Left ventricle myocardium superior (tissue), 1 donor: ENCODE data around the gene ERFE. TPM values are rescaled to one million over a fixed set of nuclear protein-coding genes. Genes with fewer than 3 reads are reported as not detected.

ENCODE experiments used
- ATAC-seq: fragments of 200-7000 bp; cut with Tn5 transposase; one replicate; pipeline ENCODE4 v1.9.1; 2020; ENCODE audit warnings: mild to moderate bottlenecking, moderate library complexity
- DNase-seq: peaks from one replicate; pipeline ENCODE4 v3.0.0-alpha.2; 2020
- intact Hi-C: fragments of 100-400 bp; cut with micrococcal nuclease; formaldehyde crosslinking; loops from one replicate; pipeline ENCODE4 v1.11.0; 2022
- total RNA-seq: library from RNA; stranded (reverse); fragmentation: NEBNext Ultra II Directional; extraction: Animal tissue kit (Norgen Biotek cat#: 25700); gene quantifications from one replicate; pipeline ENCODE4 v1.2.1, GENCODE V29; 2021
- donor health status: DM: no; HTN: yes; CAD: no; lungs with severe emphysema.

The ERFE gene
- total RNA-seq, 1 donor from 2014 or later = not detected

DNA sequence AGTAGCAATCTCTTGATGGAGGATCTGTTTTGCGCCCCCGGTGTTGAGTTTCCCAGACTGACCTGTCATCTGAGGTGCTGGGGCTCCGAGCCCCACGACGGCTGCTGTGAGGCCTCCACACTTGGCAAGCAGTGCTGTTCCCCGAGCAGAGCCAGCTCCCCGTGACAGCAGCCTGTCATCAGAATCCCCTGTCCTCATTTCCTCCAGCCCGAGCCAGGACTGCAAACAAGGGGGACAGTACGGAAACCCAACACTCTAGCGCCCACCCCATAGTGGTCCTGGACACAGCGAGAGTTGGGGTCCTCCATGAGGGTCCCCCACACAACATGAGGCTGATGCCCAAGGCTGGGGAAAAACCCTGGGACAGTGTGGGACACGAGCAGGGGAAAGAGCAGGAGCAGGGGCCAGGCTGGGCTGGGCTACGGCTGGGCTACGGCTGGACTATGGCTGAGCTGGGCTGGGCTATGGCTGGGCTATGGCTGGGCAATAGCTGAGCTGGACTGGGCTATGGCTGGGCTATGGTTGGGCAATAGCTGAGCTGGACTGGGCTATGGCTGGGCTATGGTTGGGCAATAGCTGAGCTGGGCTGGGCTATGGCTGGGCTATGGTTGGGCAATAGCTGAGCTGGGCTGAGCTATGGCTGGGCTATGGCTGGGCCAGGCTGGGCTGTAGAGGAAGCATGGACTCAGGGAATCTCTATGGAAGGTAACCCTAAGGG, 21.8 kb upstream of the ERFE start:
- intact Hi-C loops = no loop called here
- peak; percentile 62 for DNase-seq
- ATAC-seq = peak; percentile 4

DNA sequence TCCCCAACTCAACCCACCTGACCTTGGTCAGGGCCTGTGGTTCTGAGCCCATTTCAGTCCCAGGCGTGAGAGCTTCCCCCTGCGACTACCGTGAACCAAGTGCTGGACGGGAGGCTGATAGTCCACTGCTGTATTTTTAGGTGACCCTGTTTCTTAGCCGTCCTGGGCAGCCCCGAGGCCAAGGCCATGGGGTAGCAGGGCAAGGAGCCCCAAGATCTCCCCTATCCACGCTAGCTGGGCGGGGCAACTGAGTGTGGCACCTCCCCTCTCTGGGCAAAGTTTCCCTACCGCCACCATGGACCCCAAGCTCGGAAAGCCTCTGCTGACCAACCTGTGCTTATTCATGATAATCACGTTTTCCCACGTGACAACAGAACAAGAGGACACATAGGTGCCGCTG, 20.9 kb upstream of the ERFE start:
- no peak for ATAC-seq
- no peak for DNase-seq
- intact Hi-C loops = no loop called here

DNA sequence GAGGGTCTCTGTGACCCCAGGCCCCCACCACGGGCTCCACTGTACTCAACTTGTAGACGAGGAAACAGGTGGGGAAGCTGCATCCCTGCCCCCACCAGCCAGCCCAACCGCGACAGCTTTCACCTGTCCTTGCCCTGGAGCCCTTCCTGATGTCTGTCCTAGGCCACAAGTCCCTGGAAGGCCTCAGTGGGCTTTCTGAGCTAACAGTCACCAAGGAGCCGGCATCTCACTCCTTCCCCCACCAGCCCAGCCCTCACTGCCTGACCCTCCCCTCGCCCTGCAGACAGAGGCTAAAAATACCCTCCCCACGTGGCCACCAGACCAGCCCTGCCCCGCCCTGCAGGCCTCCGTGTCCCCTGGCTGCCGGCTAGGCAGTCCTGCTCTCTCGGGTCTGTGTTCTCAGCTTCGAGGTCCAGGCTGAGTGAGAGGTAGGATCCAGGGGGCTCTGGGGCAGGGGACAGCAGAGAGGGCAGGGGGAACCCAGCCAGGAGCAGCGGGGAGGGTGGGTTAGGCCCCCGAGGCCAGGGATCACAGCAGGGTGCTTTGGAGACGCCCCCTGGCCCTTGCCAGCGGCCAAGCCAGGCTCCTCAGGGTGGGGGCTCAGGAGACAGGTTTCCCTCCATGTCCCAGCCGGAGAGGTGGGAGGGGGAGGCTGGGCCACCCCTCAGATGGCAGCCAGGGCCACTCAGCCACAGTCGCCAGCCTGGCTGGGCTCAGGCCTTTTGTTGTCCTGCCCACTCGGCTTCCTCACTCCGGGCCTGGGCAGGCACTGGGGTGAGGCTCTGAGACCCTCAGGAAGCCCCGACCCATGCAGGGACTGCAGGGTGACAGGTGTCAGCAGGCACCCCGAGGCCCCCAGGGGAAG, 20.2 kb upstream of the ERFE start, which contains the start of gene KLHL30:
Gene KLHL30, plus strand, starts transcription at position 338 of the 865 bp plus-strand sequence. CDS start 2,087 bp downstream, outside the sequence.
- intact Hi-C loops = no loop called here
- peak; percentile 83 for DNase-seq

DNA sequence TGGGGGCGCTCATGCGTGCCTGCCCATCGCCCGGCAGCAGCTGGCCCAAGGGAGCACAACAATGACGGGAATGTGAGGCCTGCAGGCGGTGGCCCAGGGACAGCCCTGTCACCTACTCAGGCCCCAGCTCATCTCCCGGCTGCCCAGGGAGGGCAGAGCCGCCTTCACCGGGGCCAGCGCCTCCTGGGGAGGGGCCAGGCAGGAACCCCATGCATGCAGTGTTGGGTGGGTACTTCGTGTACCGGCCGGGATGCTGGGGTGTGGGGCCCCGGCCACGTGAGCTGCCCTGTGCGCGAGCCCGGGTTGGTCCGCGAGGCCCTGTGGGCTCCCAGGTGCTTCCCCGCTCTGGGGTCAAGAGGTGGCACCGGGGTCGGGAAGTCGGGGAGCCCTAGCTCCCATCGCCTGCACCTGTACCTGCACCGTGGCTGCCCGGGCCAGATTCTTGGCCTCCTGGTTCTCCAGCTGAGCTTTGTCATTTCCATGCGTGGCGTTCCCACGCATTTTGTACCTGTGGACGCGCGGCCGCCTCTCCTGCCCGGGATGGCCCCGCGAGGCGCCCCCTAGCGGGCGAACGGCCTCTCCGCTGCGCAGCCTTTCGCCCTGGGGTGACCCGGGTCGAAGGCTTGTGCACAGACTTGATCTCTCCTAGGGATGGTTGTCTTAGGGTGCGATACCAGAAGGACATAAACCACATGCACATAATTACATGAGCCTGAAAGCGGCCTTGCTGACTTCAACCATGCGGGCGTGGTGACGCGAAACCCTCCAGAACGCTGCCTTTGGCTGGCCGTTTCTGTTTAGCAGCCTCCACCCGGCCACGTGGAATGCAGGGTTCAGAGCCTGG, 19.4 kb upstream of the ERFE start:
- ATAC-seq (peak; percentile 67), DNase-seq (peak; percentile 65)
- intact Hi-C loops = no loop called here

More for the DNA sequence above, 20.2 kb upstream of the ERFE start, which contains the start of gene KLHL30:
- ATAC-seq = peak; percentile 91

DNA sequence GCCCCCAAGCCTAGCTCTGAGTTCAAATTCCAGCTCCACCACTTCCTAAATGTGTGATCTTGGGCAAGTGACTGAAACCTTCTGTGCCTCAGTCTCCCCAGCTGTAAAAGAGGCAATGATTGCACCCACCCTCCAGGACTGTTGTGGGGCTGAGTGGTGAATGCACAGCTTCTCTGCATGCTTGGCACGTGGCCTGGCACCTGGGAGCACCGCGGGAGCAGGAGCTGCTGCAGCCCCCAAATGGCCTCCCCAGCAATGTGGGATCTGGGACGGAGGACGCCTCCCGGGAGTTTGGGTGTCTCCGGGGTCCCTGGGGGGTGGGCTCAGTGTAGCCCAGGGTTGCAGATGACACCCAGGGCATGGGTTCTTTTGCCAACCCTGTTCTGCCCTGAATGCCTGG, 18.7 kb upstream of the ERFE start:
- intact Hi-C loops = no loop called here
- no peak for DNase-seq
- no peak for ATAC-seq

DNA sequence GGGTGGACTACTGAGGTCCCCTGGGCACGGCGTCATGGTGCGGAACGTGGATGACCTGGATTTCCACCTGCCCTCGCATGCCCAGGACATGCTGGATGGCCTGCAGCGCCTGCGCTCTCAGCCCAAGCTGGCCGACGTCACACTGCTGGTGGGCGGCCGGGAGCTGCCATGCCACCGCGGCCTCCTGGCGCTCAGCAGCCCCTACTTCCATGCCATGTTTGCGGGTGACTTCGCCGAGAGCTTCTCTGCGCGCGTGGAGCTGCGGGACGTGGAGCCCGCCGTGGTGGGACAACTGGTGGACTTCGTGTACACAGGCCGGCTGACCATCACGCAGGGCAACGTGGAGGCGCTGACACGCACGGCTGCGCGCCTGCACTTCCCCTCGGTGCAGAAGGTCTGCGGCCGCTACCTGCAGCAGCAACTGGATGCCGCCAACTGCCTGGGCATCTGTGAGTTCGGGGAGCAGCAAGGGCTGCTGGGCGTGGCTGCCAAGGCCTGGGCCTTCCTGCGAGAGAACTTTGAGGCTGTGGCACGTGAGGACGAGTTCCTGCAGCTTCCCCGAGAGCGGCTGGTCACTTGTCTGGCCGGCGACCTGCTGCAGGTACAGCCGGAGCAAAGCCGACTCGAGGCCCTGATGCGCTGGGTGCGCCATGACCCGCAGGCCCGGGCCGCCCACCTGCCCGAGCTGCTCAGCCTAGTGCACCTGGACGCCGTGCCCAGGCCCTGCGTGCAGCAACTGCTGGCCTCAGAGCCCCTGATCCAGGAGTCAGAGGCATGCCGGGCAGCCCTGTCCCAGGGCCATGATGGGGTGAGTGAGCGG, 17.8 kb upstream of the ERFE start:
- intact Hi-C loops = no loop called here
- DNase-seq (no peak), ATAC-seq (no peak)

DNA sequence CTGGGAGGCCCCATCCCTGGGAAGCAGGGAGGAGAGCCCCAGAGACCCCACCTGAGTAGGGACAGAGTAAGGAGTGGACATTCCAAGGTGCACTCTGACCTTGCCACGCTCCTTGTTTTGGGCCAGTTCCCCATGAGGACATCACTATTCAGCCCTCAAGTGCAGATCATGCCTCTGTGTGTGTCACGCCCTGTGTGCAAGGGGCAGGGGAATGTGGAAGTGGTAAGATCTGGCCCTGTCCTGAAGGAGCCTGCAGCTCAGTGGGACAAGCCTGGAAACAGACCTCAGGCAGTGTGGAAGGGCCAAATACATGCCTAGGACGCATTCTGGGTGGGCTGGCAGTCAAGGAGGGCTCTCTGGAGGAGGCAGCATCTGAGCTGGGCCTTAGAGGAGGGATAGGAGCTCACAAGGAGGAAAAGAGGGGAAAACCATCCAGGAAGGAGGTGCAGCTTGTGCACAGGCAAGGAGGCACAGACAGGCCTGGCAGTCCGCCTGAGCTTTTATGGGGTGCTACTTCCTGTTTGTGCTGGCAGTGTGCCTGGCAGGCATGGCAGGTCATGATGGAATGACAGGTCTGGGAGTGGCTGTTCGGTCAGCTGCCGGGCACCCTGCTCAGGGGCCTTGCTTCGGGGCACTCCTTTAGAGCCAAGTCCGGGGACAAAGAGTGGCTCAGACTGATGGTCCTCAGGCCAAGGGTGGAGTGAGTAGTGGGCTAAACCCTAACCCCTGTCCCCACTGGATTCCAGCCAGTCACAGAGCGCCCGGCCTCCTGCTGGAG, 17.0 kb upstream of the ERFE start:
- DNase-seq (peak; percentile 61), ATAC-seq (no peak)
- intact Hi-C loops = no loop called here

DNA sequence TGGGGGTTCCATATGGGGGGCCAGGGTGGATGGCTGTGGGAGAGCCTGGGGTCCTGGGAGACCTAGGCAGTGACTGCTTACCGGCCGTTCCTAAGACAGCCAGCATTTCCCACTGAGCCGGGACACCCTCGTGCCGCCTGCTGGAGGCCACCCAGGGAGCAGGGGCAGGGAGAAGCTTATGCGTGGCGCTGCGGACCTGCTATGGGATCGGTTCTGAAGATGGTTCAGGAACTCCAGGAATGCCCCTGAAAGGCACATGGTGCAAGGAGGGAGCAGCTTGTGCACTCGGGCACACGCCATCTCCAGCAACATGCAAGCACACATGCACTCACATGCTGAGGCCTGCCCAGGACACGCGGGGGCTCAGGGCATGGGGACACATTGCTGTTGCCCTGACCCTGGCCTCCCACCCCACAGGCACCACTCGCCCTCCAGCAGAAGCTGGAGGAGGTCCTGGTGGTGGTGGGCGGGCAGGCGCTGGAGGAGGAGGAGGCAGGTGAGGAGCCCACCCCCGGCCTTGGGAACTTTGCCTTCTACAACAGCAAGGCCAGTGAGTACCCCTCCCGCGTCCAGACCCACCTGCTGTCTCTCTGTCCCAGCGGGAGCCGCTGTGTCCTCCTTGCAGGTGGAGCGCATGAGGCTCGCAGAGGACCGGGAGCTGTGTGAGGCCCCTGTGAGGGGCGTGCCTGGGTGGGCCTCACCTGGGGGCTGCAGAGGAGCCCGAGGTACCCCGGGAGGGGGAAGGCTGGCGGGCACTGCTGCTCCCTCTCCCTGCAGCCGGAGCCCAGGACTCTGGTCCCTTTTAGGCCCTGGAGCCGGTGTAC, 16.2 kb upstream of the ERFE start:
- ATAC-seq (no peak), DNase-seq (no peak)
- intact Hi-C loops = no loop called here

DNA sequence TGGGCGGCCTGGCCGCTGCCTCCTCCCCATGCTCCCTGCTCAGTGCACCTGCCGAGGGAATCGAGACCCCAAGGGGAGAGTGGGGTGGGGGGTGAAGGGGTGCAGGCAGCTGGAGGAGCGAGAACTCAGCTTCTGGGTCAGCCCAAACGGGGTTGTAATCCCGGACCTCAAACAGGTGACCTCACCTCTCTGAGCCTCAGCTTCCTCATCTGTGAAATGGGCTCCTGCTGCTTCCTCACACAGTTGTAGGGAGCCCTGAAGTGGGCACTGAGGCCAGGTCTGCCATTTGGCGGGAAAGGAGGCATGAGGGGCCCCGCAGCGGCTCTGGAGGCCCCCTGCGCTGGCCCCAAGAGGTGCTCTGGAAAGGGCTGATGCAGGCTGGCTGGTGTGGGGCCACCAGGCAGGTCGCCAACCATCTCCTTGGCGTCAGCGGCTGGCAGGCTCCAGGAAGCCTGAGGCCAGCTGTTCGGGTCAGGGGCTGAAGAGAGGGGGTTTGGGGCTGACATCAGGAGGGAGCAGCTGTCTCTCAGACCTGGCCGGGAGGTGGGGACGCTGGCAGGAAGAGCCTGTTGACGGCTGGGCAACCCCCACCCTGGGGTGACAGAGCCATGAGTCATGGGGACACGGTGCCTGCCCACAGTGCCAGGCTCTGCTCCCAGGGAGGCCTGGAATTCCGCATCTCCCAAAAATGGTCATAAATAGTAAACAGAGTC, 15.4 kb upstream of the ERFE start:
- DNase-seq (peak; percentile 70), ATAC-seq (peak; percentile 63)
- intact Hi-C loops = no loop called here

DNA sequence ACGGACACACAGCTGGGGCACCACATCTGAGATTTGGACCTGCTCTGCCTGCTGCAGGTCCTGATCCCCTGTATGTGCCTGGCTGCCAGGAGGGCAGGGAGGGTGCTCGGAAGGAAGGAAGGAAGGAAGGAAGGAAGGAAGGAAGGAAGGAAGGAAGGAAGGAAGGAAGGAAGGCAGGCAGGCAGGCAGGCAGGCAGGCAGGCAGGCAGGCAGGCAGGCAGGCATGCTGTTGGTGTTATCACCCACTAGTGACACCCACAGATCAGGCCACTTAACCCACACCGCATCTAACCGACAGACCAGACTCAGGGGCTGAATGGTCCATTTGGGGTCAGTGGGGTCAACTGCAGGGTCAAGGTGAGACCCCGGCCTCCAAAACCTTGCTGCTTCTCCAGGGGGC, 14.5 kb upstream of the ERFE start:
- ATAC-seq (no peak), DNase-seq (no peak)
- intact Hi-C loops = no loop called here

DNA sequence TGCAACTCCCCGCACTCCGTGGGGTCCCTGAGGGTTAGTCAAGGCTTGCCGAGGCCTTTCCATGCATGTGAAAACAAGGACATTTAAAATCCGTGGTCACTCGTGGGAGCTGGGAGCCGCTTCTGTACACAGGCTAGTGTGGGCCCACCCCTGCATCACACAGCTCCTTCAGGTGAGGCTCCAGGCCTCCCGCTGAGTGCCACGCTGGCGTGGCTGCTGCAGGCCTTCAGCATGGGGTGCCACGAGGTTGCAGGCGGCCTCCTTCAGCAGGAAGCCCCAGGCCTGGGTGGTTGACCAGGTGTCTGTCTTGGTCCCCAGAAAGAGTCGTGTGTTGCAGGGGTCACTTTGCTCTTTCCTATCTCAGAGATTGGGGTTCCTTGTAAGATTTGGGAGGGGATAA, 13.7 kb upstream of the ERFE start:
- DNase-seq = no peak
- intact Hi-C loops = no loop called here
- ATAC-seq = no peak

DNA sequence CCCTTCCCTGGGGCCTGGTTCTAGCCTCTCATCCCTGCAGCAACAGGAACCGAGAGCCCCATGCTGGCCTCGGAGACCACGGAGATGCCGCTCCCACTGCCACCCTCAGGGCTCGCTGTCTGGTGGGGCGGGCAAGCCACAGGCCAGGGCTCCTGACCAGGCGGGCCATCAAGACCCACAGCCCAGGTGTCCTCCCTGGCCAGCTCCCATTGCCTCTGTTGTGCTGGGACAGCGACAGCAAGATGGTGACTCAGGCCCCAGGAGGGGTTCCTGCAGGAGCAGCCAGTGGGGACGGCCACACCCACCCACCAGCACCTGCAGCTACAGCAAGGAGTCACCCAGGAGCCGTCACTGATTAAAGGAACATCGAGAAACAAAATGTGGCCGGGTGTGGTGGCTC, 12.9 kb upstream of the ERFE start:
- no peak for DNase-seq
- intact Hi-C loops = no loop called here
- ATAC-seq = no peak

DNA sequence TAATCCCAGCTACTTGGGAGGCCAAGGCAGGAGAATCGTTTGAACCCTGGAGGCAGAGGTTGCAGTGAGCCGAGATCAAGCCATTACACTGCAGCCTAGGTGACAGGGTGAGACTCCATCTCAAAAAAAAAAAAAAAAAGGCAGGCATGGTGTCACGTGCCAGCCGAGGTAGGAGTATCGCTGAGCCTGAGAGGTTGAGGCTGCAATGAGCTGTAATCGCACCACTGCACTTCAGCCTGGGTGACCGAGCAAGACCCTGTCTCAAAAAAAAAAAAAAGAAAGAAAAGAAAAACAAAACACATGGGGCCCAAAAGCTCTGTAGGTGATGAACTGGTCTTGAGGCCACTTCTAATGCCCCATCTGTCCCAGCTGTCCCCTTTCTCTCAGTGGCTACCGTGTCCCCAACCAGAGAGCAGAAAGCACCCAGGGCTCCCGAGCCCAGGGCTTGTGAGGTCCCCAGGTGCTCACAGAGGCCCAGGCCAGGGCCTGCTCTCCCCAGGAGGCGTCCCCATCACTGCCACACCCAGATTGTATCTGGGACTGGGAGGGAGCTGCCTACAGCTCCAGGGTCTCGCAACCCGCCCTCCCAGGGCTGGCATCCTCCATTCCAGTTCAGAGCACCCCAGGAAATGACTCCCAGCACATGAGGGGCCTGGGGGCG, 11.8 kb upstream of the ERFE start:
- DNase-seq (no peak), ATAC-seq (no peak)
- intact Hi-C loops = no loop called here

DNA sequence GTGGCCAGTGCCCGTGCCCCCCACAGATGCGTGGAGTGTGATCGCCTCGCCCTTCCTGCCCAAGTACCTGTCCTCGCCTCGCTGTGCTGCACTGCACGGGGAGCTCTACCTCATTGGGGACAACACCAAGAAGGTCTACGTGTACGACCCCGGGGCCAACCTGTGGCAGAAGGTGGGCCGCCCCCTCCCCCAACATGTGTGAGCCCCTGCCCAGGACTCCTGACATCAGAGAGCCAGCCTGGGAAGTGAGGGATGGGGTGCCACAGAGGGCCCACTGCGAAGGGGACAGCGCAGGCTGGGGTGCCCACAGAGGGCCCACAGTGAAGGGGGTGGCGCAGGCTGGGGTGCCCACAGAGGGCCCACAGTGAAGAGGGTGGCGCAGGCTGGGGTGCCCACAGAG, 9.8 kb upstream of the ERFE start:
- intact Hi-C loops = no loop called here

DNA sequence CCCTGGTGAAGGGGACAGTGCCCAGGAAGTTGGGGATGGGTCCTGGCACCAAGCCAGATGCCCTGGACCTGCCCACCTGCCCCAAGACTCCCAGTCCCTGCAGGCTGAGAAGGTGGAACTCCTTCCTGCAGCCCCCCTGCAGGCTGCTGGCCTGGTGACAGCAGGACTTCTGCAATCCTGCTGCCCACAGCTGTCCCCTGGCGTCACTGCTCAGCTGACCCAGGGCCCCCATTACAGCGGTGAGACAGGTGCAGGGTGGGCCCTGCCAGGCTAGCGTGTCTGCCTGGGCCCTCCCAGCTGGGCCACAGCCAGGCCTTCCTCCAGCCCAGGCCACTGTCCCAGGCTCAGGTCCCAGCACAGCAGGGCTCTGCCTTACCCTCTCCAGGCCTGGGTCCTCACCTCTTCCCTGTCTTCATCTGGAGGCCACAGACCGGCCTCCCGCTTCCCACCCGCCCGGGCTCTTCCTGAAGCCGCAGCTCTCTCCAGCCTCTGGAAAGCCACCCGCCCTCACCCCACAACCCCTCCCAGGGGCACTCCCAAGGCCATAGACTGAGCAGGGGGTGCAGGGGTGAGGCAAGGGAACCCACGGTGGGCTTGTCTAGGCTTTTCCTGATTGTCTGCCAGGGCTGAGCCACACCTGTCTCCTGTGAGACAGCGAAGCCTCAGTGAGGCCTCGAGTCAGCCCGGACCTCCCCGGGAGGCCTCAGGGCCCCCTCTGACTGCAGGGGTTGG, 8.8 kb upstream of the ERFE start:
- intact Hi-C loops = no loop called here
- DNase-seq = no peak
- no peak for ATAC-seq

More for the DNA sequence above, 9.8 kb upstream of the ERFE start:
- DNase-seq (no peak), ATAC-seq (no peak)
